GM12864 (cell line): ENCODE data around the gene PPIF.

Source experiments
- DNase-seq: peaks from one replicate; pipeline ENCODE4 v3.0.0-alpha.2; 2011; ENCODE audit warnings: low read depth
- H3K4me3 ChIP-seq: 2 replicates; pipeline ENCODE4 v1.5.1; 2011; ENCODE audit warnings: mild to moderate bottlenecking, low read depth, low read length, control low read depth
- TF ChIP-seq, protein P1 (sequence below): IDR thresholded peaks from 2 replicates; pipeline ENCODE4 v1.5.1; 2011; ENCODE audit warnings: low read depth, mild to moderate bottlenecking, moderate library complexity, low read length, control low read depth, inconsistent platforms; ENCODE audit errors: missing control alignments

PPIF gene

DNA sequence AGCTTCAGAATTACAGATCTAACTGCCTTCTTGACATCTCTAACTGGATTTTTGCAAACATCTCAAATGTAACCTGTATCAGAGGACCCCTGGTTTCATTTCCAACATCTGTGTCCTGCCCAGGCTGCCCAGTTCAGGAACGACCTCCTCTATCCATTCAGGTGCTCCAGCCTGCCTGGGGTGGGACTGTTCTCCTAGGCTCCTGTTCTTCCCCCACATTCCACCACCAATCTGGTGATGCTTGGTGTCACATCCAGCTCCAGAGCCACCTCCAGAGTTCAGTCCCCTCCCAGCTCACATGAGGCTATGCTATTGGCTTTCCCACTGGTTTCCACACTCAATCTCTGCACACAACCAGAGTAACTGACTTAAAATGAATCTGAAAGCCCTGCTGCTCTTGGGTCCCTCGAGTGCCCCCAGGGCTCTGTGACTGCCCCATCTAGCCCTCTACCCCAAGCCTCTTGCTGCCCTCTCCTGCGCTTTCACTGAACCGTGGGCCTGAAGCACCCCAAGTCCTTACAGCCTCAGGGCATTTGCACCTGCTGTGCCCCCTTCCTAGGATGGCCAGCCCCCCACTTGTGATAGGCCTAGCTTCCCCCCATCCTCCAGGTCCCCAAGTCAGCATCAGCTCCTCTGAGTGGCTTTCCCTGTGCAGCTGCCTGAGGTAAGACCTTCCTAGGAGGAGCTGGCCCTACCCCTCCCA is 46.1 kb downstream of the PPIF start:
- H3K4me3 ChIP-seq, result no peak overlapping the region
- DNase-seq, result no peak
- TF ChIP-seq, protein P1, sequence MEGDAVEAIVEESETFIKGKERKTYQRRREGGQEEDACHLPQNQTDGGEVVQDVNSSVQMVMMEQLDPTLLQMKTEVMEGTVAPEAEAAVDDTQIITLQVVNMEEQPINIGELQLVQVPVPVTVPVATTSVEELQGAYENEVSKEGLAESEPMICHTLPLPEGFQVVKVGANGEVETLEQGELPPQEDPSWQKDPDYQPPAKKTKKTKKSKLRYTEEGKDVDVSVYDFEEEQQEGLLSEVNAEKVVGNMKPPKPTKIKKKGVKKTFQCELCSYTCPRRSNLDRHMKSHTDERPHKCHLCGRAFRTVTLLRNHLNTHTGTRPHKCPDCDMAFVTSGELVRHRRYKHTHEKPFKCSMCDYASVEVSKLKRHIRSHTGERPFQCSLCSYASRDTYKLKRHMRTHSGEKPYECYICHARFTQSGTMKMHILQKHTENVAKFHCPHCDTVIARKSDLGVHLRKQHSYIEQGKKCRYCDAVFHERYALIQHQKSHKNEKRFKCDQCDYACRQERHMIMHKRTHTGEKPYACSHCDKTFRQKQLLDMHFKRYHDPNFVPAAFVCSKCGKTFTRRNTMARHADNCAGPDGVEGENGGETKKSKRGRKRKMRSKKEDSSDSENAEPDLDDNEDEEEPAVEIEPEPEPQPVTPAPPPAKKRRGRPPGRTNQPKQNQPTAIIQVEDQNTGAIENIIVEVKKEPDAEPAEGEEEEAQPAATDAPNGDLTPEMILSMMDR, result no peak

GRCh38 chr10:79393924-79394610 is 46.8 kb downstream of the PPIF start:
- TF ChIP-seq, protein P1, result no peak
- DNase-seq, result no peak
- no peak overlapping the region for H3K4me3 ChIP-seq

DNA sequence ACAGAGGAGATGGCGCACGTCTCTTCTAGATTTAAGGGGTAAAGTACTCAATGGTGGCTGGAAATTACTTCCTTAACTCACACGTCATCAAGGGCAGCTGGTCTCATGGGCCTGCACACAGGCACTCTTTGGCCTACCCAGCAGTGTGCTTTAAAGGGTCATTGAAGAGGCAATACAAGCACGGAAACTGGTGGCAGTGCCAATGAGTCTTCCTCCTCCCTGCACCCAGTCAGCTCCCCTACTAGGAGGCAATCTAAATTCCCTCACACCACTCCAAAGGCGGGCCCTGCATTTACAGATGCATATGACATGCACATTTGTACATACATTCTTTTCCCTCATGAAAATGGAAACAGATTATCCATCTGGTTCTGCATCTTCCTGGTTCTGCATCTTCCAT is 47.4 kb downstream of the PPIF start:
- no peak overlapping the region for H3K4me3 ChIP-seq
- TF ChIP-seq, protein P1, result no peak
- DNase-seq, result no peak

- no peak for DNase-seq
- no peak overlapping the region for H3K4me3 ChIP-seq
- TF ChIP-seq, protein P1, result no peak
Observed at GRCh38 chr10:79396520-79396919, 49.3 kb downstream of the PPIF start.

DNA sequence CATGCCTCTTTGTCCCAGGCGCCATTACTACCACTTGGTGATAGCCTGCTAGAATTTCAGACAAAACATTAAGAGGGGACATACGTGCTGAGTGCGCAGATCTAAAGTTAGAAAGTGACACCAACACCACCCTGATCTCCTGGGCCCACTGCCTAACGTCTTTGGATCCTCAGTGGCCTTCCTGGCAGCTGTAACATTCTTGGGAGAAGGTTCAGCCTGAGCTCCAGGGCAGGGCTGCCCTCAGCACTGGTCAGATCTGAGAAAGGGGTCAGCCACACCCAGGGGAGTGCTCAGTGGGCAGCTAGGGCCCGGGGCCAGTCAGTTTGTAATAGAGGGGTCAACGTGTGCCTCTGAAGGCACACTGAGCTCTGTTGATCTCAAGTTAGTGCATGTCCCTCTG is 49.8 kb downstream of the PPIF start:
- TF ChIP-seq, protein P1, result no peak
- DNase-seq, result no peak
- no peak overlapping the region for H3K4me3 ChIP-seq

DNA sequence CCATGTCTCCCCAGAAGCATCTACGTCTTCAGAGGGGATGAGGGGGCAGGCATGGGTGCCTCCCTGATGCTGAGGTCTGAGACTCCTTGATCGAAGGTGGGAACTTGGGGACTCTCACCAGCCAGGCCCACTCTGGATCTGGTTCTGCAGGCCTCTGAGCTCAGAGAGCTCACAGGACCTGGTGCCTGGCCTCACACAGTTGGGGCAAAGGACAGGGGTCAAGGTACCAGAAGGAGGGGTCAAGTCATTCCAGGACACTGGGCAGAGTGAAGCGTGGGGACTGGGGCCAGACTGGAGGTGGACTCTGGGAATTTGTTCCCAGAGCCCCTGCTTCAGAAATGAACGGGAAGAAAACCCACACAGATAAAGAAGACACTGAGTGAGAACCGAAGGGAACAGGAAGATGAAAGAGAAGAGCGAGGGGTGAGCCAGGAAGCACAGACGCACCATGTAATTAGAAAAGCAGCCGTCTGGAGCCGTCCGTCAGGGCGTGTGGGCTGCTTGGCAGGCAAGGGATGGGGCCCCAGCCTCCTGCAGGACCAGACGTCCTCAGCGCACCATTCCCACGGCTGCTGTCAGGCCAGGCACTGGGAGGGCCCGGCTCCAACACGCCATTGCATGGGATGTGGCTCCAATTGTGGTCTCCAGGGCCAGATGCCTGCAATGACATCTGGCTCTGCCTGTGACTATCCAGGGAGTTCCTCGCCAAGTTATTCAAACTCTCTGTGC is 50.5 kb downstream of the PPIF start:
- no peak overlapping the region for H3K4me3 ChIP-seq
- TF ChIP-seq, protein P1, result no peak
- DNase-seq, result no peak
